Esophagus squamous epithelium (tissue), 5 donors: ENCODE data around the gene SERPINB5. TPM values are rescaled to one million over a fixed set of nuclear protein-coding genes. Genes with fewer than 3 reads are reported as not detected.
A peak's percentile ranks its signal among the peaks of the same experiment; 100 is the strongest.

Experiments
- DNase-seq: peaks from one replicate; lab custom pipeline; 2025; lab: John Stamatoyannopoulos, UW
- H3K27ac ChIP-seq, 4 donors: fragments of 200-600 bp; sonication (generic); one replicate each; pipeline ENCODE4 v1.5.1; 2016 to 2019; ENCODE audit warnings: mild to moderate bottlenecking in 1 of 4
- H3K27me3 ChIP-seq, 4 donors: fragments of 200-600 bp; sonication (generic); 1 replicate in 3 of 4; 2 replicates in 1 of 4; pipeline versions ENCODE4 v1.5.1 to v1.6.0; 2017 to 2021; ENCODE audit warnings: antibody characterized with exemption in 1 of 4
- H3K36me3 ChIP-seq, 3 donors: fragments of 200-600 bp; sonication (generic); one replicate each; pipeline ENCODE4 v1.5.1; 2016 to 2019
- H3K4me1 ChIP-seq, 3 donors: fragments of 200-600 bp; sonication (generic); one replicate each; pipeline ENCODE4 v1.5.1; 2017 to 2019
- H3K4me3 ChIP-seq, 4 donors: fragments of 200-600 bp; sonication (generic); 1 replicate in 3 of 4; 2 replicates in 1 of 4; pipeline ENCODE4 v1.5.1; 2016 to 2019; ENCODE audit warnings: mild to moderate bottlenecking in 2 of 4, moderate library complexity in 1 of 4
- H3K9me3 ChIP-seq, 3 donors: fragments of 200-600 bp; sonication (generic); one replicate each; pipeline ENCODE4 v1.5.1; 2016 to 2019
- CTCF ChIP-seq, 6 experiments: fragments of 450-650 bp in 4 of 6; fragments of 200-600 bp in 2 of 6; sonication (generic) in 2 of 6; IDR thresholded peaks; one replicate each; pipeline ENCODE4 v1.5.1; 2016 to 2019; ENCODE audit warnings: antibody characterized with exemption in 6 of 6, mild to moderate bottlenecking in 4 of 6, moderate library complexity in 4 of 6
- POLR2A ChIP-seq, 4 donors: fragments of 450-650 bp; IDR thresholded peaks; one replicate each; pipeline ENCODE4 v1.6.1; 2017; ENCODE audit warnings: antibody characterized with exemption in 4 of 4, mild to moderate bottlenecking in 4 of 4, moderate library complexity in 3 of 4
- WGBS, 2 donors: methylation state at CpG; one replicate each; pipeline ENCODE4 v1.1.5; 2018; 5-methylcytosine and 5-hydroxymethylcytosine counted together
- intact Hi-C: fragments of 100-400 bp; cut with DNase I; formaldehyde crosslinking; loops from one replicate; pipeline ENCODE4 v1.15.0; 2022
- total RNA-seq, 4 donors: library from RNA; depleted of rRNA; stranded (reverse); fragments of >200 nt; gene quantifications; one replicate each; pipeline ENCODE4 v1.1.0, GENCODE V29; 2016
- donor health status: DM: yes; HTN: yes; CAD: no.

SERPINB5 gene
- total RNA-seq, 4 donors from 2014 or later, result 204 to 363 (median 268) TPM

GRCh38 chr18:63514888-63515678 is 38.3 kb downstream of the SERPINB5 start:
- H3K27ac ChIP-seq, result no peak overlapping the region
- intact Hi-C loops, result loop anchor here (10.0 kb wide), 1 partner anchor 230 kb away; no protein-coding TSS in a partner anchor
- H3K4me1 ChIP-seq, result peaks cover 0 to 28% (median 0%) of the 10 kb centered on the region in 3 donors
- no peak for DNase-seq
- no peak overlapping the region for H3K4me3 ChIP-seq
- 65 to 66% methylated on average over 9 of the region's 9 CpGs for WGBS, 2 donors
- no peak for TF ChIP-seq POLR2A (IDR thresholded peaks at IDR 0.05)
- TF ChIP-seq CTCF (IDR thresholded peaks at IDR 0.05), result peak in 3 of 6 experiments; percentile 8 to 24 (median 14)
- no peaks in the 10 kb centered on the region for H3K9me3 ChIP-seq
- no peaks in the 10 kb centered on the region for H3K27me3 ChIP-seq
- H3K36me3 ChIP-seq, result no peaks in the 10 kb centered on the region

- H3K27ac ChIP-seq, result no peak overlapping the region
- DNase-seq, result no peak
- H3K27me3 ChIP-seq, result no peaks in the 10 kb centered on the region
- WGBS, 2 donors, result 62 to 71% methylated on average over 1 of the region's 1 CpG
- no peaks in the 10 kb centered on the region for H3K9me3 ChIP-seq
- no peaks in the 10 kb centered on the region for H3K36me3 ChIP-seq
- intact Hi-C loops, result loop anchor here (10.0 kb wide), 1 partner anchor 229 kb away; no protein-coding TSS in a partner anchor
- H3K4me3 ChIP-seq, result no peak overlapping the region
- TF ChIP-seq CTCF (IDR thresholded peaks at IDR 0.05) (no peak), POLR2A (IDR thresholded peaks at IDR 0.05) (no peak)
- H3K4me1 ChIP-seq, result peaks cover 0 to 35% (median 0%) of the 10 kb centered on the region in 3 donors
Observed at GRCh38 chr18:63515801-63516200, 39.0 kb downstream of the SERPINB5 start.

- DNase-seq, result no peak
Observed at GRCh38 chr18:63518178-63519012, 41.6 kb downstream of the SERPINB5 start.

DNA sequence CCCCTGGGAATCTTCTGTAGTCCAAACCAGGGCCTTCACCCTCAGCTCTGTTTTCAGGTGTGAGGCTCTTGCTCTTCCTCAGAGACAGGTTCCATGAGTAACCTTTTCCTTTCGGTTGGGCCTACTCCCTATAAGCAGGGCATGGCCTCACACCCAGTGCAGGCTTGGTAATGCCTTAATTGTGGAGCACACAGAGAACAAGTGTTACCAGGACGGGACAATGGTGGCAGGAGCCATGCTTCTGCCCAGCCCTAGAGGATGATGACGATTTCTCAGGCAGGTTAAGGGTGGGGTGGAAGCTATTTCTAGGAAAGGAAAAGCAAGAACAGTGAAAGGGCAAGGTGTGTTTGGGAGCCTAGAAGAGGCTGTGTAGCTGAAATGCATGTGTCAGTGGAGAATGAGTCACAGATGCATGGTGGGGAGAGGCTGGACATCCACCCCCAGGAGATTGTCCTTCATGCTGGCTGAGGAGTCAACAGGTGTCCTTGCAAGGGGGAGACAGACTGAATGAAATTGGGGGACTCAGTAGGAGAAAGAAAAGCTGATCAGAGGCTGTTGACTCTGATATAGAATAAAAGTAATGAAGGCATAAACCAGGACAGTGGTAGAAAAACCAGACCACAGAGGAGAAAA is 43.4 kb downstream of the SERPINB5 start:
- Histone ChIP-seq H3K36me3 (no peaks in the 10 kb centered on the region), H3K27ac (peak overlapping the region in 3 of 4 donors; percentile 50 to 81 (median 57)), H3K27me3 (no peaks in the 10 kb centered on the region), H3K4me3 (no peak overlapping the region), H3K4me1 (peaks cover 0 to 30% (median 0%) of the 10 kb centered on the region in 3 donors), H3K9me3 (no peaks in the 10 kb centered on the region)
- intact Hi-C loops, result loop anchor here (5.0 to 10.0 kb wide), 2 partner anchors 57 to 325 kb away; no protein-coding TSS in a partner anchor
- DNase-seq, result no peak
- TF ChIP-seq POLR2A (IDR thresholded peaks at IDR 0.05), result no peak
- peak in 1 of 6 experiments; percentile 9 for TF ChIP-seq CTCF (IDR thresholded peaks at IDR 0.05)
- WGBS, 2 donors, result 48 to 74% methylated on average over 2 to 3 of the region's 3 CpGs

More at GRCh38 chr18:63518178-63519012, 41.6 kb downstream of the SERPINB5 start:
- no peaks in the 10 kb centered on the region for H3K9me3 ChIP-seq
- 29 to 32% methylated on average over 16 of the region's 16 CpGs for WGBS, 2 donors
- no peak overlapping the region for H3K4me3 ChIP-seq
- intact Hi-C loops, result loop anchor here (10.0 kb wide), 1 partner anchor 226 kb away; no protein-coding TSS in a partner anchor
- H3K27me3 ChIP-seq, result no peaks in the 10 kb centered on the region
- TF ChIP-seq CTCF (IDR thresholded peaks at IDR 0.05) (peak; percentile 53 to 92 (median 82)), POLR2A (IDR thresholded peaks at IDR 0.05) (no peak)
- H3K4me1 ChIP-seq, result peaks cover 0 to 30% (median 0%) of the 10 kb centered on the region in 3 donors
- no peaks in the 10 kb centered on the region for H3K36me3 ChIP-seq
- H3K27ac ChIP-seq, result no peak overlapping the region
